Upper lobe of right lung (tissue), 1 donor: Measurements from ENCODE around the gene GRHL3. TPM values are rescaled to one million over a fixed set of nuclear protein-coding genes. Genes with fewer than 3 reads are reported as not detected.

Source experiments
- ATAC-seq: fragments of 200-7000 bp; cut with Tn5 transposase; one replicate; pipeline ENCODE4 v1.9.1; 2020; ENCODE audit warnings: mild to moderate bottlenecking, moderate library complexity
- DNase-seq: peaks from one replicate; pipeline ENCODE4 v3.0.0-alpha.2; 2020
- H3K27ac ChIP-seq: fragments of 200-600 bp; one replicate; pipeline ENCODE4 v1.8.0; 2022
- H3K27me3 ChIP-seq: fragments of 200-600 bp; one replicate; pipeline ENCODE4 v1.8.0; 2022; ENCODE audit warnings: mild to moderate bottlenecking
- H3K36me3 ChIP-seq: fragments of 200-600 bp; one replicate; pipeline ENCODE4 v1.8.0; 2022
- H3K4me1 ChIP-seq: fragments of 200-600 bp; one replicate; pipeline ENCODE4 v1.8.0; 2022
- H3K4me3 ChIP-seq: fragments of 200-600 bp; one replicate; pipeline ENCODE4 v1.8.0; 2022; ENCODE audit warnings: mild to moderate bottlenecking
- H3K9me3 ChIP-seq: fragments of 200-600 bp; one replicate; pipeline ENCODE4 v1.8.0; 2022
- intact Hi-C: fragments of 100-400 bp; cut with DNase I; formaldehyde crosslinking; loops from one replicate; pipeline ENCODE4 v1.11.0; 2022
- total RNA-seq: library from RNA; stranded (reverse); fragmentation: NEBNext Ultra II Directional; extraction: Animal tissue kit (Norgen Biotek cat#: 25700); gene quantifications from one replicate; pipeline ENCODE4 v1.2.1, GENCODE V29; 2021
- TF ChIP-seq, protein P1 (sequence below): fragments of 200-600 bp; IDR thresholded peaks from one replicate; pipeline ENCODE4 v1.8.0; 2022; ENCODE audit warnings: antibody characterized with exemption
- donor health status: DM: no; HTN: yes; CAD: no; lungs with severe emphysema.

Gene GRHL3
- total RNA-seq, 1 donor from 2014 or later, result 0.55 TPM

DNA sequence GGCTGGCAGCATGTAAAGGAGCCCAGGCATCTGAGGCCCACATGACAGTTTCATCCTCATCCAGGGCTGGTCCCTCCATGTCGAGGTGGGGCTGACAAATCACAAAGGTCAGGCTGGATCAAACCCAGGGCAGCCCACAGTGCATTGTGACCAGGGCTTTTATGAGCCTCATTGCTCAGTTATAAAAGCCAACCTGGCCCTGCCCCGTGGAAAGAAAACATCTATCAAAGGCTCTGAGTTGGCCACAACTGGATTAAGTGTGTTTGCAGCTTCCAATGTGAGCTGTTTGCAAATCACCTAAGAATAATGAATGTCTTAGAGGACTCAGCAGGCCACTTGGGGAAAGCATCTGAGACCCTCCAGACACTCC is 45.4 kb downstream of the GRHL3 start:
- no peak overlapping the region for H3K27ac ChIP-seq
- no peaks in the 10 kb centered on the region for H3K9me3 ChIP-seq
- DNase-seq (no peak), ATAC-seq (no peak)
- TF ChIP-seq, protein P1, sequence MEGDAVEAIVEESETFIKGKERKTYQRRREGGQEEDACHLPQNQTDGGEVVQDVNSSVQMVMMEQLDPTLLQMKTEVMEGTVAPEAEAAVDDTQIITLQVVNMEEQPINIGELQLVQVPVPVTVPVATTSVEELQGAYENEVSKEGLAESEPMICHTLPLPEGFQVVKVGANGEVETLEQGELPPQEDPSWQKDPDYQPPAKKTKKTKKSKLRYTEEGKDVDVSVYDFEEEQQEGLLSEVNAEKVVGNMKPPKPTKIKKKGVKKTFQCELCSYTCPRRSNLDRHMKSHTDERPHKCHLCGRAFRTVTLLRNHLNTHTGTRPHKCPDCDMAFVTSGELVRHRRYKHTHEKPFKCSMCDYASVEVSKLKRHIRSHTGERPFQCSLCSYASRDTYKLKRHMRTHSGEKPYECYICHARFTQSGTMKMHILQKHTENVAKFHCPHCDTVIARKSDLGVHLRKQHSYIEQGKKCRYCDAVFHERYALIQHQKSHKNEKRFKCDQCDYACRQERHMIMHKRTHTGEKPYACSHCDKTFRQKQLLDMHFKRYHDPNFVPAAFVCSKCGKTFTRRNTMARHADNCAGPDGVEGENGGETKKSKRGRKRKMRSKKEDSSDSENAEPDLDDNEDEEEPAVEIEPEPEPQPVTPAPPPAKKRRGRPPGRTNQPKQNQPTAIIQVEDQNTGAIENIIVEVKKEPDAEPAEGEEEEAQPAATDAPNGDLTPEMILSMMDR, result no peak
- H3K36me3 ChIP-seq, result peaks cover 3% of the 10 kb centered on the region
- H3K4me3 ChIP-seq, result no peak overlapping the region
- no peaks in the 10 kb centered on the region for H3K4me1 ChIP-seq
- intact Hi-C loops, result no loop called here
- H3K27me3 ChIP-seq, result no peaks in the 10 kb centered on the region

DNA sequence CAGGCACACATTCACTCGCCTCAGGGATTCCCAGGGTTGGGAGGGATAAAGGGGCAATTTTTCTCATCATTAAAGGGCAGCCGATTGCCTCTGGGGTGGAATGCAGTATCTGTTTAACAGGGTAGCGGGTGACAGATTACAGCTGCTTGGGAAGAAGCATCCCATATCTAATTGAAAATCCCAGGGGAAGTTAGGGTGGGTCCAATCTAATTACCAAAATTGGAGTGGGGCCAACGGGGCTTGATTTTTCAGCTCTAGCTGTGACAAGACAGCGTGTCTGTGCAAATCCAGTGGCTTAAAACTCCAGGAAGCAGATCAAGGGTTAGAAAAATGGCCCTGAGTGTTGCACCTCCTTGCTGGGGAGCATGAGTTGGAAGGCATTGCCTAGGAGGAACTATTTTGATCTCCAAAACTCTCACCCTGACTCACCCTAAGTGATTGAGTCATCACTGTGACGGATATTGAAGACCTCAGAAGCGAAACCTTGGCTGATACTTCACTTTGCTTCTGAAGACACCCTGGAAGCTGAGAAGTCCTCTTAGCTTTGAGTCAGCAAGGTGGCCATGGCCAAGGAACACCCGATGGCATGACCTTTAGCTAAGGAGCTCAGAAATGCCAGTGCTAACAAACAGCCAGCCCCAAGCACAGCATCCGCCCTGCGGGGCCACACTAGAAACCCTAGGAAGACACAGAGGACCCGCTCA is 46.0 kb downstream of the GRHL3 start:
- TF ChIP-seq, protein P1, result no peak
- DNase-seq (no peak), ATAC-seq (peak; percentile 49)
- Histone ChIP-seq H3K36me3 (peaks cover 3% of the 10 kb centered on the region), H3K4me1 (no peaks in the 10 kb centered on the region), H3K27ac (no peak overlapping the region), H3K9me3 (no peaks in the 10 kb centered on the region), H3K27me3 (no peaks in the 10 kb centered on the region), H3K4me3 (no peak overlapping the region)
- intact Hi-C loops, result no loop called here

DNA sequence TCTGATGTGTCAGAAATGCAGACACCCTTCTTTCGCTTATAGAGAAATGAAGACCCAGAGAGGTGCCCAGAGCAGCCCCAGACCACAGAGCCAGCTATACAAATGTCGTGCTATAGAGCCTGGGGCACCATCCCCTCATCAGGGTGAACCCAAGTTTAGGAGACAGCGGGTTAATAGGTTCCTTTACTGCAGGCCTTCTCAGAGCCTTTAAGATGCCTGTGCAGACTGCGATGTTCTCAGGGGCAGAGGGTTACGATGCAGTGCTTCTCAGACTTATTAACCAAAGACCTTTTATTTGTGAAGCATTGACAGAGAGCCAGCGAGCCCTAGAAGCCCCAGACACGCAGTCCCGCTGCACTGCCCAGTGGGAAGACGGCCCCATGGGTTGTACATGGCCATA is 47.5 kb downstream of the GRHL3 start:
- DNase-seq (no peak), ATAC-seq (no peak)
- no peak overlapping the region for H3K4me3 ChIP-seq
- no peaks in the 10 kb centered on the region for H3K36me3 ChIP-seq
- intact Hi-C loops, result no loop called here
- no peak overlapping the region for H3K27ac ChIP-seq
- no peaks in the 10 kb centered on the region for H3K4me1 ChIP-seq
- H3K9me3 ChIP-seq, result no peaks in the 10 kb centered on the region
- TF ChIP-seq, protein P1, result no peak
- H3K27me3 ChIP-seq, result no peaks in the 10 kb centered on the region

DNA sequence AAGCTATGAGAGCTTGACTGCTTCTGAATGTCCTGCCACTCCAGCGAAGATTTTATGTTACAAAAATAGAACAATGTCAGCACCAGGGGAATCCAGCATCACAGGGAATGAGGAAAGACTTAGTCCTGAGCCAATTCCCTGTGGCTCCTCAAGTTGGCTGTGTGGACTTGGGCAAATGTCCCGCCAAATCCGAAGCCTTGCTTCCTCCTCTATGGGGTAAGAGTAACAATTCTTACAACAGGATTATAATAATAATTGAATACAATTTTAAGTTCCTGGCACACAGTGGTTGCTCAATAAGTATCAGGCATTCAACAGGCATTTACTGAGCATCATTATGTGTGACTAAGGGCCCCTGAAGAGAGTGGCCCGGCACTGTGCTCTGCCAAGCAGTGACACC is 50.0 kb downstream of the GRHL3 start:
- no peak overlapping the region for H3K27ac ChIP-seq
- intact Hi-C loops, result no loop called here
- TF ChIP-seq, protein P1, result no peak
- ATAC-seq, result no peak
- DNase-seq, result no peak
- no peak overlapping the region for H3K4me3 ChIP-seq
- no peaks in the 10 kb centered on the region for H3K4me1 ChIP-seq
- H3K36me3 ChIP-seq, result no peaks in the 10 kb centered on the region
- H3K9me3 ChIP-seq, result no peaks in the 10 kb centered on the region
- H3K27me3 ChIP-seq, result no peaks in the 10 kb centered on the region

DNA sequence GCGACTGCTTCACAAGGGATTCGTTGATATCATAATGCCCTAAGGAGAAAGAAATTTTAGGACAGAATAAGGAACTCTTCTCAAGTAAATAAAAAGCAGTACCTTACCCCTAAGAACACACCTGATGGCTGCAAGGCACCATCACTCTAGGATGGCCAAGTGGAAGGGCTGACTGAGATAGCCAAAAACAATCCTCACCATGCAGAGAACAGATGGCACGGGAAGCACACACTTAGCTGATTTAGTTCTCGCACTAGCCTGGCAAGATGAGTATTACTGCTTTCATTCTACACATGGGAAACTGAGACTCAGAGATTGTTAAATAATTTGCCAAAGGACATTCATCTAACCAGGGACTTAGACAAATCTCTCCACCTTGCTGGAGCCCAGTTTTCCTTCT is 50.6 kb downstream of the GRHL3 start:
- H3K4me1 ChIP-seq, result no peaks in the 10 kb centered on the region
- no peak for ATAC-seq
- H3K27me3 ChIP-seq, result no peaks in the 10 kb centered on the region
- no peak for DNase-seq
- H3K36me3 ChIP-seq, result no peaks in the 10 kb centered on the region
- intact Hi-C loops, result no loop called here
- H3K9me3 ChIP-seq, result no peaks in the 10 kb centered on the region
- TF ChIP-seq, protein P1, result no peak
- no peak overlapping the region for H3K27ac ChIP-seq
- no peak overlapping the region for H3K4me3 ChIP-seq

DNA sequence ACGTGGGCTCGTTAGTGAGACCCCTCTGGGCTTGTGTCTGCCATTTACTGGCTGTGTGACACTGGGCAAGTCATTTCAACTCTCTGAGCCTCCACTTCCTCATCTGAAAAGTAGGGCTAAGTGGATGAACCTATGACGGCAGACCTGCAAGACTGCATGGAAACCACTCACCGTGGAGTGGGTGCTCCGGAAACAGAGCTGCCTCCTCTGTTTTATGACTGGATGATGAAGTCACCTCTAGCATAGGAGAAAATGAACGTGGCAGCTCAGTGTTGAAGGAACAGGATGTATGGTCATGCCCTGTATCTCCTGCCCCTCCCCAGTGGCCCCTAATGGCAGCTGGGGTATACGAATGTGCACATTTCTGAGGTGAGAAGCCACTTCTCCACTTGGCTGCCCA is 53.9 kb downstream of the GRHL3 start:
- H3K27me3 ChIP-seq, result no peaks in the 10 kb centered on the region
- intact Hi-C loops, result no loop called here
- ATAC-seq (no peak), DNase-seq (no peak)
- H3K27ac ChIP-seq, result no peak overlapping the region
- no peaks in the 10 kb centered on the region for H3K4me1 ChIP-seq
- no peak overlapping the region for H3K4me3 ChIP-seq
- TF ChIP-seq, protein P1, result no peak
- no peaks in the 10 kb centered on the region for H3K9me3 ChIP-seq
- H3K36me3 ChIP-seq, result no peaks in the 10 kb centered on the region
